Prostate gland (tissue), 2 donors: ENCODE data around the gene TTLL12. TPM values are rescaled to one million over a fixed set of nuclear protein-coding genes. Genes with fewer than 3 reads are reported as not detected.

Experiments
- DNase-seq: peaks from one replicate; pipeline ENCODE4 v3.0.0-alpha.2; 2019; ENCODE audit warnings: low spot score
- H3K27ac ChIP-seq, 2 donors: fragments of 200-600 bp; sonication (generic); 2 replicates each; pipeline ENCODE4 v1.5.1; 2017 to 2019
- H3K27me3 ChIP-seq: fragments of 200-600 bp; sonication (generic); replicated peaks from 2 replicates; pipeline ENCODE4 v1.5.1; 2019; ENCODE audit not compliant: insufficient read depth
- H3K36me3 ChIP-seq, 2 donors: fragments of 200-600 bp; sonication (generic); 1 replicate in 1 of 2; 2 replicates in 1 of 2; pipeline versions ENCODE4 v1.5.1 to v1.8.1; 2017 to 2019
- H3K4me1 ChIP-seq: fragments of 200-600 bp; sonication (generic); replicated peaks from 2 replicates; pipeline ENCODE4 v1.5.1; 2019
- H3K4me3 ChIP-seq, 2 donors: fragments of 200-600 bp; sonication (generic); 2 replicates each; pipeline ENCODE4 v1.5.1; 2017 to 2019
- H3K9me3 ChIP-seq: fragments of 200-600 bp; sonication (generic); 2 replicates; pipeline ENCODE4 v1.5.1; 2017
- CTCF ChIP-seq, 4 experiments: fragments of 200-600 bp in 2 of 4; fragments of 450-650 bp in 2 of 4; sonication (generic) in 2 of 4; IDR thresholded peaks; 1 replicate in 3 of 4; 2 replicates in 1 of 4; pipeline ENCODE4 v1.5.1; 2016 to 2019; ENCODE audit warnings: antibody characterized with exemption in 4 of 4, mild to moderate bottlenecking in 2 of 4, moderate library complexity in 2 of 4
- POLR2A ChIP-seq: fragments of 450-650 bp; IDR thresholded peaks from one replicate; pipeline ENCODE4 v1.6.1; 2016; ENCODE audit warnings: antibody characterized with exemption, mild to moderate bottlenecking
- POLR2AphosphoS5 ChIP-seq: sonication (generic); formaldehyde crosslinking; IDR thresholded peaks from one replicate; pipeline ENCODE4 v1.6.1; 2017; ENCODE audit warnings: antibody characterized with exemption
- WGBS: methylation state at CpG from one replicate; pipeline ENCODE4 v1.1.5; 2018; 5-methylcytosine and 5-hydroxymethylcytosine counted together
- intact Hi-C: fragments of 100-400 bp; cut with DNase I; formaldehyde crosslinking; loops from one replicate; pipeline ENCODE4 v1.14.2; 2022
- total RNA-seq, 2 donors: library from RNA; depleted of rRNA; stranded (reverse); fragments of >200 nt; gene quantifications; one replicate each; pipeline ENCODE4 v1.1.0, GENCODE V29; 2016

The TTLL12 gene
- total RNA-seq, 2 donors from 2014 or later = 62.5 to 118 TPM

DNA sequence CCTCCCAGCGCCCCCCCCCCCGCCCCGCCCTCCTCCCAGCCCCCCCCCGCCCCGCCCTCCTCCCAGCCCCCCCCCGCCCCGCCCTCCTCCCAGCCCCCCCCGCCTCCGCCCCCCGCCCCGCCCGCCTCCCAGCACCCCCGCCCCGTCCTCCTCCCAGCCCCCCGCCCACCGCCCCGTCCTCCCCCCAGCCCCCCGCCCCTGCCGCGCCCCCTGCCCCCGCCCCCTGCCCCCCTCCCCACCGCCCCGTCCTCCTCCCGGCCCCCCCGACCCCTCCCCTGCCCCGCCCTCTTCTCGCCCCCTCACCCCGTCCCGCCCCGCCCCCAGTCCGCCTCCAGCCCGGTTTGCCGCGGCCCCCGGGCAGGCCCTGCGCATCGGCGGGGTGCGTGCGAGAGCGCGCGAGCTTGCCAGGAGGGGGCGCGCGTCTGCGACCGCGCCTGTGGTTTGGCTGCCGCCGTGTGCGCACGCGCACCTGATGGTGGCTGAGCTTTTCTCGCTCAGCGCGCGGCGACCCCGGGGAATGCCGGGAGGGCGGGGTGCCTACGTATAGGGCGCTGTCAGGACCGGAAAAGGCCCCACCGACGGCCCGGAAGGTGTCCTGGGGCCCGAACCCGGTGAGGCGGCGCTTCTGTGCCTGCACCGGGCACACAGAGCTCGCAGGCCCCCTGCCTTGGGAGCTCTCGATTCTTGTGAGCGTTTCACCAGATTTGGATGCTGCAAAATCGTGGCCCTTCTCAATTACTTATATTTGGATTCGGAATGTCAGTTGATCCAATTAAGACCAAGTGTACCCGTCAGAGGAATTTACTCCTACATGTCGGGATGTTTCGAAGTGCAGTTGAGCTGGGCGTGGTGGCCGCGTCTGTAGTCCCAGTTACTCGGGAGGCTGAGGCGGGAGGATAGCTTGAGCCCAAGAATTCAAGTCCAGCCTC is 501 bp upstream of the TTLL12 start:
- no peaks in the 10 kb centered on the region for H3K9me3 ChIP-seq
- TF ChIP-seq POLR2AphosphoS5 = peak; percentile 89
- peak; percentile 68 to 96 (median 87) for TF ChIP-seq CTCF (IDR thresholded peaks at IDR 0.05)
- peak; percentile 55 for TF ChIP-seq POLR2A
- peak overlapping the region; percentile 42 to 78 for H3K4me3 ChIP-seq
- intact Hi-C loops = no loop called here
- peak; percentile 91 for DNase-seq
- 15% methylated on average over 24 of the region's 86 CpGs for WGBS
- peaks cover 3% of the 10 kb centered on the region for H3K4me1 ChIP-seq
- H3K27me3 ChIP-seq = no peaks in the 10 kb centered on the region
- H3K27ac ChIP-seq = peak overlapping the region; percentile 74 to 90
- H3K36me3 ChIP-seq = no peaks in the 10 kb centered on the region

GRCh38 chr22:43185860-43186261 is 1.1 kb downstream of the TTLL12 start:
- intact Hi-C loops = no loop called here
- peak overlapping the region; percentile 74 to 78 for H3K4me3 ChIP-seq

DNA sequence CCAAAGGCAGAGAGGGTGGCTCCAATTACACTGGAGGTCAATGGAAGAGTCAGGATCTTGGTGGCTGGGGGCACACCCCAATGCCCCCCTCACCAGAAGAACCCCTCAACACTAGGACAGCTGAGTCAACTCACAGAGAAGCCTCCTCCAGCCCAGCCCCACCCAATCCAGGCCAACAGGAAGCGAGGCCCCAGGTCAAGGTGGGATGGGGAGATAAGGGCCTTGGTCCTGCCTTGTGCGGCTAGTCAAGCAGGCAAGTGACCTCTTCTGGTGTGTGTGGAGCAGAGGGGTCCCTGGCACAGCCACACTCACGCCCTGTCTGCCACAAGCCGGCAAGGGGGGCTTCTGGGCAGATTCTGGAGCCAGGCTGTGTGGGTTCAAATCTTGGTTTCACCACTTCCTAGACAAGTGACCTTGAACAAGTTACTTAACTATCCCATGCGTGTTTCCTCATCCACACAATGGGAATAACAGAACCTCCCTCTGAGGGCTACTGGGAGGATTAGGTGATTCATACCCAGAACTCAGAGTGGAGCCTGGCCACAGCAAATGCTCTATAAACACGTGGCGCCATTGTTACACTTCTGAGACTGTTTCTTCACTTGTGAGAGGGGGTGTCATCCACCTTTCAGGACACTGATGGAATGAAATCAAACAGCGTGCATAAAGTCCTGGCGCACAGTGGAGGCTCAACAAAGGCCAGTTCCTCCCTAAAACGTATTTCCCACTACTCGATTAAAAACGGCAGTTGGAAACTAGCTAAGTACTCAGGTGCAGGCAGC is 3.2 kb downstream of the TTLL12 start:
- Histone ChIP-seq H3K4me1 (peaks cover 3% of the 10 kb centered on the region), H3K36me3 (peaks cover 0 to 8% of the 10 kb centered on the region in 2 donors)

More at GRCh38 chr22:43185860-43186261, 1.1 kb downstream of the TTLL12 start:
- Histone ChIP-seq H3K27me3 (no peaks in the 10 kb centered on the region), H3K9me3 (no peaks in the 10 kb centered on the region), H3K27ac (peak overlapping the region; percentile 74 to 92), H3K36me3 (no peaks in the 10 kb centered on the region), H3K4me1 (peaks cover 3% of the 10 kb centered on the region)
- 3% methylated on average over 12 of the region's 12 CpGs for WGBS
- peak; percentile 86 for DNase-seq
- TF ChIP-seq POLR2A (no peak), POLR2AphosphoS5 (peak; percentile 64)

DNA sequence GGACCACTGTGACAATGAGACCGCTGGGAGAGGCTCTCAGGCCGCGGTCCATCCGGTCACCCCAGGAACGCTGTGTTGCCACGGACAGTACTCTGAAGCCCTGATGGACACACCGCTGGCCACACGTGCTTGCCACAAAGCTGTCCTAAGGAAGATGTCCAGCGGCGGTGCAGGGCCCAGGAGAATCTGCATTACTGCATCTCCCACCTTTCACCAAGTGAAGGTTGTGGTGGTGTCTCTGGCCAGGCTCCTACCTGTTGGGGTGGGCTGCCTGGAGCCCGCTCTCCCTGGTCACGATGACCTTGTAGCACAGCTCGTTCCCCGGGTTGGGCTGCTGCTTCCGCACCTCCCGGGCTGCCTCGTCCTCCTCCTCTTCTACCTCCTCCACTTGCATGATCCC is 4.2 kb downstream of the TTLL12 start:
- no peaks in the 10 kb centered on the region for H3K27me3 ChIP-seq
- WGBS = 96% methylated on average over 17 of the region's 17 CpGs
- no peak for DNase-seq
- no peak overlapping the region for H3K27ac ChIP-seq
- H3K4me1 ChIP-seq = peaks cover 3% of the 10 kb centered on the region
- TF ChIP-seq CTCF (IDR thresholded peaks at IDR 0.05) (no peak), POLR2A (no peak), POLR2AphosphoS5 (no peak)
- H3K4me3 ChIP-seq = no peak overlapping the region
- peaks cover 0 to 11% of the 10 kb centered on the region in 2 donors for H3K36me3 ChIP-seq
- no peaks in the 10 kb centered on the region for H3K9me3 ChIP-seq
- intact Hi-C loops = no loop called here

More for the DNA sequence above, 3.2 kb downstream of the TTLL12 start:
- H3K9me3 ChIP-seq = no peaks in the 10 kb centered on the region
- no peak for TF ChIP-seq POLR2AphosphoS5
- TF ChIP-seq CTCF (IDR thresholded peaks at IDR 0.05) = no peak
- TF ChIP-seq POLR2A = no peak
- no peak overlapping the region for H3K4me3 ChIP-seq
- no peak for DNase-seq
- H3K27me3 ChIP-seq = no peaks in the 10 kb centered on the region
- intact Hi-C loops = no loop called here
- whole genome bisulfite sequencing = 83% methylated on average over 12 of the region's 12 CpGs
- no peak overlapping the region for H3K27ac ChIP-seq

DNA sequence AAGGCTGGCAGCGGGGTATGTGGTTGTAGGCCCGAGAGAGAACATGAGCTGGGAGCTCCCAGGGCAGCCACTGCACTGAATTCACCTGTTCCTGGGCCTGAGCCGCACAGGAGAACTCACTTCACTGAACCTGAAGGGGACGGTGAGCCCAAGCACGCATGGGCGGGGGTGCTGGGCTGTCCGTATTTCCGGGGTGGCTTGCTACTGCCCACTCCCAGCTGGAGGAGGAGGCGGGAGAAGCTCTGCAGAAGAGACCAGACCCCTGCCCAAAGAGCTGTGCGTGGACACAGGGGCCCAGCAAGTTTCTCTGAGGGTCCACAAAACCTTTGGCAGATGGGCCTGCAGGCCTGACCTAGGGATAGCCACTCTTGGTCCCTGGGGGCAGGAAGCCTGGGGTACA is 4.8 kb downstream of the TTLL12 start:
- H3K27me3 ChIP-seq = no peaks in the 10 kb centered on the region
- H3K9me3 ChIP-seq = no peaks in the 10 kb centered on the region
- no peak for DNase-seq
- intact Hi-C loops = no loop called here
- peaks cover 0 to 11% of the 10 kb centered on the region in 2 donors for H3K36me3 ChIP-seq
- H3K4me1 ChIP-seq = peaks cover 3% of the 10 kb centered on the region
- TF ChIP-seq CTCF (IDR thresholded peaks at IDR 0.05) = no peak
- no peak for TF ChIP-seq POLR2A
- no peak for TF ChIP-seq POLR2AphosphoS5
- no peak overlapping the region for H3K27ac ChIP-seq
- no peak overlapping the region for H3K4me3 ChIP-seq
- WGBS = 92% methylated on average over 10 of the region's 10 CpGs
